ENCODE measurements around the gene METRNL.

Gene METRNL

DNA sequence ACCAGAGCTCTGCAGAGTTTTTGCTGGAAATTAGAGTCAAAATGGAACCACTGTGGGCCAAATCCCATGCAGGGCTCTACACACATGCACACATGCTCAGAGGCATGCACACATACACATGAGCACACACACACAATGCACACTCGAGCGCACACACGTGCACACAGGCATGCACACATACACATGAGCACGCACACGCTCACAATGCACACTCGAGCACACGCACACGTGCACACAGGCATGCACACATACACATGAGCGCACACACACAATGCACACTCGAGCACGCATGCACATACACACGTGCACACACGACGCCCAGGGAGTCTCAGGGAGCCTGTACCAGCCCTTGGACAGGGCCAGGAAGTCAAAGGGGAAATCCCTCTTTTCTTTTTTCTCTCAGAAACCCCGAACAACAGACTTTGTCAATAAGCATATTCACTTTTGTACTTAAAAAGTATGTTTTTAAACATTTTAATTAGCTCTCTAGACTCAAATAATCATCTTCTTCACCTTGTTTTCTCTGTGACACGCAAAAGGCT, 8.5 kb upstream of the METRNL start:
- TF ChIP-seq, protein P1, sequence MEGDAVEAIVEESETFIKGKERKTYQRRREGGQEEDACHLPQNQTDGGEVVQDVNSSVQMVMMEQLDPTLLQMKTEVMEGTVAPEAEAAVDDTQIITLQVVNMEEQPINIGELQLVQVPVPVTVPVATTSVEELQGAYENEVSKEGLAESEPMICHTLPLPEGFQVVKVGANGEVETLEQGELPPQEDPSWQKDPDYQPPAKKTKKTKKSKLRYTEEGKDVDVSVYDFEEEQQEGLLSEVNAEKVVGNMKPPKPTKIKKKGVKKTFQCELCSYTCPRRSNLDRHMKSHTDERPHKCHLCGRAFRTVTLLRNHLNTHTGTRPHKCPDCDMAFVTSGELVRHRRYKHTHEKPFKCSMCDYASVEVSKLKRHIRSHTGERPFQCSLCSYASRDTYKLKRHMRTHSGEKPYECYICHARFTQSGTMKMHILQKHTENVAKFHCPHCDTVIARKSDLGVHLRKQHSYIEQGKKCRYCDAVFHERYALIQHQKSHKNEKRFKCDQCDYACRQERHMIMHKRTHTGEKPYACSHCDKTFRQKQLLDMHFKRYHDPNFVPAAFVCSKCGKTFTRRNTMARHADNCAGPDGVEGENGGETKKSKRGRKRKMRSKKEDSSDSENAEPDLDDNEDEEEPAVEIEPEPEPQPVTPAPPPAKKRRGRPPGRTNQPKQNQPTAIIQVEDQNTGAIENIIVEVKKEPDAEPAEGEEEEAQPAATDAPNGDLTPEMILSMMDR (IDR thresholded peaks at IDR 0.05; ENCODE audit: low read depth, low read length) = no peak

DNA sequence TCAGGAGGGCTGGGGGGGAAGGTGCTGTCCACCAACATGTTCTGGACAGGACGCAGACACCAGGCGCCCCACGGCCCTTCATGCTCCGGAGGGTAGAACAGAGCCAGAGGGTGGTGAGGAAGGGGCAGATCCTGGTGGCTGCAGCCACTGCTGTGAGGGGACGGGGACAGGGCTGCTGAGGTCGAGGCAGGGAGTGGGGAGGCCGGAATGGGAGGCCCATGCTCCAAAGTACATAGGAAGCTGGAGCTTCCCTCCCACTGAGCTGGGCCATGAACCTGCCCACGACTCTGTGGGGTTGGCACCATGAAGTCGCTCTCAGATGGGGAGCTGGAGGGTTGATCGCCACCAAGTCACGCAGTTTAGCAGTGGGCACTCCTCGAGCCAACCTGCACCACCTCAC, 8.0 kb upstream of the METRNL start:
- TF ChIP-seq, protein P1 (IDR thresholded peaks at IDR 0.05; ENCODE audit: low read depth, low read length) = no peak
- no peak for DNase-seq (ENCODE audit: extremely low read depth, low read depth)

More for the DNA sequence above, 8.5 kb upstream of the METRNL start:
- no peak for DNase-seq (ENCODE audit: extremely low read depth, low read depth)

DNA sequence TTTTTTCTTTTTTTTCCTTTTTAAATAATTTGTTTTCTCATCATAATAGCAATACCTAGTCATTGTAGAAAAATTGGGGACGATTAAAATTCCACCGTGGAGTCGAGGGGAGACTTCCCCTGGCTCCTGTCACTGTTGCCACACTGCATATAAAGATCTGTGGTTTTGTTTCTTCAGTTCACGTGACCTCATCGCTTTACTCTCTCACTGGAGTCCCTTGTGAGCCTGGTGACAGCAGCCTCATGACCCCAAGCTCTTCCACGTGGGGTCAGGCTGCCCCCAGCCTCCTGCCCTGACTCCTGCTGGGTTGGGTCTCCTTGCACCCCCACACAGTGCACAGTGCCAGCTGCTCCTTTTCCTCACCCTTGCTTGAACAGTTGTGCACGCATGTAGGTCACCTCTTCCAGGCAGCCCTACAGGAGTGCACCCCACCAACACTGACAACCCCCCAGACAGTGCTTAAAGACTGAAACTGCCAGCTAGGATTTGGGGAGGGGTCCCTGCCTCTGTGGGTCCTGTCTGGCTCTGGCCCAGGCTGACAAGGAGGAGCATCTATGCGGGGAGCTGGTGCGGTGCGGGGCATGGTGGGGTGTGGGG, 7.3 kb upstream of the METRNL start:
- no peak for DNase-seq (ENCODE audit: extremely low read depth, low read depth)

DNA sequence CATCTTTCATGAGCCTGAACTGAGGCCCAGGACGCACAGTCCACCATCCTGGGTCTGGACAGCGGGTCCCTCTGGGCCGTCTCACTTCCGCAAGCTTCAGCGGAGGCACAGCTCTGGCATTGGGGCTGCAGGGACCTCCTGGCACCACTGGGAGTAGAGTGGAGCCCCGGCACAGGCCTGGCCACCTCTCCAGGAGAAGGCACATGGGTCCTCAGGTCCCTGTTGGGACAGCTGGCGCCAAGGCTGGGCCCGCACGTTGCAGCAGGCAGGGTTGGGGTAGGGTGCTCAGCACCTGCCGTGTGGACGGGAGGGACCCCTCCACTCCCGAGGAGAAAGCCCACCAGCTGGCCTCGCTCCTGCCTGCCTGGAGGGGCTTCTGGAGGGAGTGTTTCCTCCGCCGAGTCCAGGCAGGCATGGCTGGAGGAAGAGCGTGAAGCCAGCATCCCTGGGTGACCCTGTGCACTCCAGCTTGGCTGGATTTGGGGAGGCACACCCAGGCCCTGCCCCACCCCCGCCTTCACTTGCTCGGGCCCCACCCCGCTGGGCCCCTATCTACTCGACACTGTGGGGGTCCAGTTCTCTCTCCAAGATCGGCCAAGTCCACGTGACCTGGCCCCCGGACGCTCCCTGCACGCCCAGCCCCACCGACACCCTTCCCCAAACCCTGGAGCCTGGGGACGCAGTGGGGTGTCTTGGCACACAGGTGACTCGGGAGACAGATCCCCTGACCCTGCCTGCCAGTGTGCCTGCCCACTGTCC, 6.6 kb upstream of the METRNL start:
- TF ChIP-seq, protein P1 (IDR thresholded peaks at IDR 0.05; ENCODE audit: low read depth, low read length) = no peak
- no peak for DNase-seq (ENCODE audit: extremely low read depth, low read depth)

More for the DNA sequence above, 7.3 kb upstream of the METRNL start:
- TF ChIP-seq, protein P1 (IDR thresholded peaks at IDR 0.05; ENCODE audit: low read depth, low read length) = no peak

DNA sequence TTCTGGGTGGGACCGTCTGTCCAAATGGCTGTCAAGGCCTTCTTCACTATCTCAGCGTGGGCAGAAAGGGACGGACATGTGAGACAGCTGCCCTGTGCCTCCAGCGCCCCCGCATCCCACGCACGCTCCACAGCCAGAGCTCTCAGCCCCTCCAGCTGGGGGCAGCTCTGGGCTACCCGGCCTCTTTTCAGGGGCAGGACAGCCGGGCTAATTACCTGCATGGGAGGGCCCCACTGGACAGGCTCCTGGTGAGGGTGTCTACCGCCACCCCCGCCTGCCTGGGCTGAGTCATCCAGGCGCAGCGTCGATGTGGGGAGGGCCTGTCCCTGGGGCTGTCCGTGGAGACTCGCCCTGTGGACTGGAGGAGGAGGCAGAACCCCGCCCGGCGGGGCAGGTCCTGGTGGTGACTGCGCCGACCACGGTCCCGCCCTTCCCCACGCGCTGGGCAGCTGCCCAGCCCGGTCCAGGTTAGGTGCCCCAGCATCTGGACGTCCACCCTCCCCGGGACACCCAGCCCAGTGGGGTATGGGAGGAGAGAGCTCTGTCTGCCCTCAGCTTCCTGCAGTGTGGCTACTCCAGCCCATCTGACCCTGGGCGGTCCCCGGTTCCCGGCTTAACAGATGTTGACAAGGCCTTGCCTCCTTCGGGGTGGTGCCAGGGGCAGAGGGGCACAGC, 5.9 kb upstream of the METRNL start:
- TF ChIP-seq, protein P1 (IDR thresholded peaks at IDR 0.05; ENCODE audit: low read depth, low read length) = no peak
- DNase-seq (ENCODE audit: extremely low read depth, low read depth) = no peak

DNA sequence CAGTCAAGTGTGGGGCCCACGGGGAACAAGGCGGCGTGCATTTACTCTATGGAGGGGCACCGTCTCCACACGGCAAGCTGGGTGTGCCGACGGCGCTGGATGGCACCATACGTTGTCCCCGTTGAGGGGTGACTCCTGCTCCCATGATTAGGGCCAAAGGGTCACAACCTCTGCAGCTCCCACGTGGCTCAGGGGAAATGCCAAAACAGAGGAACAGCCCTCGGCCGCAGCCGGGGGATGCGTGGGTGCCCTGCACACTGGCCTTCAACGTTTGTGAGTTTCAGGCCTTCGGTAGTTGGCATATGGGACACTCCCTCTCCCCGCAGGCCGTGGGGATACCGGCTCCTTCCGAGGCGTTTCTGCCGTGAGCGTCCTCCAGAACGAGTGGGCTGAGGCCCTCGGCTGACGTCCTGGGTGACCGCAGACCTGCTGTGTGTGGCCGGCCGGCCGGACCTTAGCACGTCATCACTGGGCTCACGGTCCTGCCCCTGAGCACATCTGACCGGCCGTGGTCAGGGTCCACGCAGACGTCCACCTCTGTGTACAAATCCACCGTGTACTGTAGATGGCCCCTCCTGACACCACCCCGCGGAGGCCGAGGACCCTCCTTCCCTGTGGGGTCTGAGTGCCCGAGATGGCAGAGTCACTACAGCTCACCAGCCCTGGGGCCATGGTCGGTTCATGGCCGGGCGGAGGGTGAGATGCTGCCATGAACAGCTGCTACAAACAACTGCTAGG, 4.8 kb upstream of the METRNL start:
- TF ChIP-seq, protein P1 (IDR thresholded peaks at IDR 0.05; ENCODE audit: low read depth, low read length) = no peak

More for the DNA sequence above, 4.8 kb upstream of the METRNL start:
- no peak for DNase-seq (ENCODE audit: extremely low read depth, low read depth)

Measured in AG09319 (cell line).